ELF-1 (cell line): Measurements from ENCODE around the gene UBAP2.
A peak's percentile ranks its signal among the peaks of the same experiment; 100 is the strongest.

Experiments
- DNase-seq: peaks from one replicate; pipeline ENCODE4 v3.0.0-alpha.2; 2016; ENCODE audit warnings: low read depth, low spot score

The UBAP2 gene

GRCh38 chr9:34048727-34049629 is at the start of gene UBAP2:
Gene UBAP2 (minus strand): TSS chr9:34048887. CDS start chr9:34017148, 31,739 bp downstream.
- DNase-seq, result peak; percentile 99

- no peak for DNase-seq
These were observed 49.6 kb upstream of the UBAP2 start for GRCh38 chr9:34098307-34098706.

GRCh38 chr9:34097865-34098264 is 49.2 kb upstream of the UBAP2 start:
- DNase-seq, result no peak

- no peak for DNase-seq
These were observed 48.1 kb upstream of the UBAP2 start for GRCh38 chr9:34096751-34097150.

GRCh38 chr9:34093578-34093977 is 44.9 kb upstream of the UBAP2 start:
- no peak for DNase-seq

GRCh38 chr9:34089311-34089710 is 40.6 kb upstream of the UBAP2 start:
- no peak for DNase-seq

GRCh38 chr9:34087370-34087769 is 38.7 kb upstream of the UBAP2 start:
- DNase-seq, result no peak

- DNase-seq, result no peak
These were observed 38.2 kb upstream of the UBAP2 start for GRCh38 chr9:34086864-34087263.

GRCh38 chr9:34085581-34086500 is 37.2 kb upstream of the UBAP2 start:
- DNase-seq, result no peak

- DNase-seq, result no peak
These were observed 35.9 kb upstream of the UBAP2 start for GRCh38 chr9:34084562-34084961.

GRCh38 chr9:34079181-34079580 is 30.5 kb upstream of the UBAP2 start:
- DNase-seq, result no peak

GRCh38 chr9:34072868-34073590 is 24.3 kb upstream of the UBAP2 start:
- peak; percentile 53 for DNase-seq

GRCh38 chr9:34072410-34072809 is 23.7 kb upstream of the UBAP2 start:
- DNase-seq, result peak; percentile 91

GRCh38 chr9:34070606-34071324 is 22.1 kb upstream of the UBAP2 start:
- no peak for DNase-seq

- no peak for DNase-seq
These were observed 21.1 kb upstream of the UBAP2 start for GRCh38 chr9:34069831-34070230.

- DNase-seq, result no peak
These were observed 16.9 kb upstream of the UBAP2 start for GRCh38 chr9:34065541-34065940.

- DNase-seq, result no peak
These were observed 11.3 kb upstream of the UBAP2 start for GRCh38 chr9:34059954-34060353.

- no peak for DNase-seq
These were observed 10.6 kb upstream of the UBAP2 start for GRCh38 chr9:34059281-34059680.

GRCh38 chr9:34049630-34050384 is 1.1 kb upstream of the UBAP2 start:
- peak; percentile 41 for DNase-seq
